Heart left ventricle (tissue), 16 donors: Measurements from ENCODE around the gene SMARCD3. TPM values are rescaled to one million over a fixed set of nuclear protein-coding genes. Genes with fewer than 3 reads are reported as not detected.

Experiments used
- ATAC-seq, 4 donors: fragments of 200-7000 bp; cut with Tn5 transposase; one replicate each; pipeline ENCODE4 v1.9.1; 2020 to 2022; ENCODE audit warnings: moderate library complexity in 4 of 4, mild to moderate bottlenecking in 3 of 4, moderate number of reproducible peaks in 1 of 4
- DNase-seq, 5 donors: peaks; one replicate each; pipeline ENCODE4 v3.0.0-alpha.2; 2020
- H3K27ac ChIP-seq, 12 donors: fragments of 200-600 bp; sonication (generic) in 4 of 12; one replicate each; pipeline versions ENCODE4 v1.5.0 to v1.8.0; 2016 to 2022; ENCODE audit warnings: mild to moderate bottlenecking in 2 of 12
- H3K27me3 ChIP-seq, 9 donors: fragments of 200-600 bp; sonication (generic) in 2 of 9; one replicate each; pipeline versions ENCODE4 v1.5.1 to v1.8.0; 2016 to 2022; ENCODE audit warnings: mild to moderate bottlenecking in 3 of 9
- H3K36me3 ChIP-seq, 9 donors: fragments of 200-600 bp; sonication (generic) in 2 of 9; one replicate each; pipeline versions ENCODE4 v1.5.0 to v1.8.0; 2018 to 2022; ENCODE audit warnings: mild to moderate bottlenecking in 2 of 9
- H3K4me1 ChIP-seq, 12 donors: fragments of 200-600 bp; sonication (generic) in 4 of 12; one replicate each; pipeline versions ENCODE4 v1.5.0 to v1.8.0; 2016 to 2022; ENCODE audit warnings: mild to moderate bottlenecking in 3 of 12
- H3K4me3 ChIP-seq, 12 donors: fragments of 200-600 bp; sonication (generic) in 4 of 12; one replicate each; pipeline versions ENCODE4 v1.5.0 to v1.8.0; 2017 to 2022; ENCODE audit warnings: mild to moderate bottlenecking in 9 of 12, moderate library complexity in 4 of 12
- H3K9me3 ChIP-seq, 12 donors: fragments of 200-600 bp; sonication (generic) in 4 of 12; one replicate each; pipeline versions ENCODE4 v1.5.0 to v1.8.0; 2016 to 2022; ENCODE audit warnings: mild to moderate bottlenecking in 1 of 12
- CTCF ChIP-seq, 12 donors: fragments of 200-600 bp; sonication (generic) in 4 of 12; IDR thresholded peaks; one replicate each; pipeline versions ENCODE4 v1.5.0 to v1.8.0; 2018 to 2022; ENCODE audit warnings: antibody characterized with exemption in 12 of 12, mild to moderate bottlenecking in 5 of 12
- POLR2A ChIP-seq, 2 donors: fragments of 450-650 bp; IDR thresholded peaks; one replicate each; pipeline ENCODE4 v1.6.1; 2017; ENCODE audit warnings: antibody characterized with exemption in 2 of 2, mild to moderate bottlenecking in 2 of 2, moderate library complexity in 2 of 2
- WGBS, 4 donors: extraction: QIAGEN DNeasy Blood & Tissue Kit in 2 of 4; methylation state at CpG; one replicate each; pipeline versions ENCODE4 v1.1.5 to v1.1.7; 2013 to 2018; 5-methylcytosine and 5-hydroxymethylcytosine counted together
- intact Hi-C, 10 donors: fragments of 100-400 bp; cut with DNase I; formaldehyde crosslinking; loops; one replicate each; pipeline versions ENCODE4 v1.11.1 to v1.14.2; 2022
- polyA plus RNA-seq, 2 donors: library from polyadenylated mRNA; stranded (reverse); fragments of 200-250 nt; gene quantifications; one replicate each; pipeline ENCODE4 v1.2.3, GENCODE V29; 2013
- total RNA-seq, 9 donors: library from RNA; depleted of rRNA in 2 of 9; stranded (reverse); fragments of >200 nt in 2 of 9; fragmentation: NEBNext Ultra II Directional in 3 of 9; extraction: Animal tissue kit (Norgen Biotek cat#: 25700) in 3 of 9; gene quantifications; one replicate each; pipeline versions ENCODE4 v1.1.0 to v1.2.4, GENCODE V29; 2016 to 2023
- donor health status: ischemic (EF 13 %, LVEDD 7.1; RV severe dilation, severe dysfunction).
- donor health status: healthy with polysubstance abuse.
- donor health status: DM: no; HTN: yes; CAD: no.
- donor health status: DM: no; HTN: no; CAD: no.
- donor health status: ischemic (EF 25% LVEDD 6.9; RV normal size, moderate dysfunction).
- donor health status: ischemic (EF 25% LVEDD 5.7; RV mildly dilated, moderate dysfunction).
- donor health status: healthy.
- donor health status: DM: yes; HTN: yes; CAD: no.
- donor health status: ischemic (EF 35%, LVEDD 5.7; RV mildly dilated, moderate dysfunction).
- donor health status: nonischemic (EF 11% LVEDD 7.7; RV severe dilation, severe dysfunction).
- donor health status: DM: yes; HTN: yes; CAD: no.
- donor health status: PGD.
- donor health status: ischemic (EF 29% LVEDD 5.4; RV normal size, mild dysfunction).
- donor health status: nonischemic (EF 23%, LVEDD 6.1; RV moderate dilation, normal function).

Gene SMARCD3
- total and polyA plus RNA-seq, 11 donors: 59.7 to 108 (median 92.2) TPM

GRCh38 chr7:151255390-151255789, 6.9 kb upstream of the SMARCD3 start:
- peak in 1 of 5 donors; percentile 23 for DNase-seq
- no peak for ATAC-seq
- peaks cover 0 to 25% (median 0%) of the 10 kb centered on the region in 9 donors for H3K27me3 ChIP-seq
- no peaks in the 10 kb centered on the region for H3K36me3 ChIP-seq
- intact Hi-C loops: no loop called here
- H3K4me1 ChIP-seq: peaks cover 0 to 43% (median 19%) of the 10 kb centered on the region in 12 donors
- no peak overlapping the region for H3K4me3 ChIP-seq
- H3K9me3 ChIP-seq: no peaks in the 10 kb centered on the region
- TF ChIP-seq CTCF (IDR thresholded peaks at IDR 0.05): no peak
- no peak for TF ChIP-seq POLR2A (IDR thresholded peaks at IDR 0.05)
- 61 to 76% (median 67%) methylated on average over 7 of the region's 7 CpGs for WGBS, 4 donors
- H3K27ac ChIP-seq: no peak overlapping the region

GRCh38 chr7:151254851-151255250, 6.4 kb upstream of the SMARCD3 start:
- no peak overlapping the region for H3K4me3 ChIP-seq
- intact Hi-C loops: no loop called here
- peak overlapping the region in 5 of 12 donors; percentile 35 to 99 (median 38) for H3K27ac ChIP-seq
- WGBS, 4 donors: 88 to 90% (median 89%) methylated on average over 11 of the region's 11 CpGs
- DNase-seq (peak in 1 of 5 donors; percentile 30), ATAC-seq (no peak)
- H3K9me3 ChIP-seq: no peaks in the 10 kb centered on the region
- no peak for TF ChIP-seq POLR2A (IDR thresholded peaks at IDR 0.05)
- no peak for TF ChIP-seq CTCF (IDR thresholded peaks at IDR 0.05)
- H3K27me3 ChIP-seq: peaks cover 0 to 25% (median 0%) of the 10 kb centered on the region in 9 donors
- H3K36me3 ChIP-seq: no peaks in the 10 kb centered on the region
- H3K4me1 ChIP-seq: peaks cover 0 to 48% (median 25%) of the 10 kb centered on the region in 12 donors

GRCh38 chr7:151254316-151254715, 5.8 kb upstream of the SMARCD3 start:
- 43 to 57% (median 51%) methylated on average over 3 to 7 of the region's 7 CpGs for WGBS, 4 donors
- TF ChIP-seq CTCF (IDR thresholded peaks at IDR 0.05) (no peak), POLR2A (IDR thresholded peaks at IDR 0.05) (no peak)
- ATAC-seq: peak; percentile 11 to 47 (median 31)

GRCh38 chr7:151252961-151253711, 4.6 kb upstream of the SMARCD3 start:
- DNase-seq: peak in 1 of 5 donors; percentile 34
- Histone ChIP-seq H3K9me3 (no peaks in the 10 kb centered on the region), H3K27me3 (peaks cover 0 to 28% (median 0%) of the 10 kb centered on the region in 9 donors), H3K36me3 (no peaks in the 10 kb centered on the region), H3K4me3 (peak overlapping the region in 7 of 12 donors; percentile 65 to 88 (median 76)), H3K27ac (peak overlapping the region in 9 of 12 donors; percentile 95 to 100 (median 98)), H3K4me1 (peaks cover 0 to 63% (median 35%) of the 10 kb centered on the region in 12 donors)
- intact Hi-C loops: no loop called here
- TF ChIP-seq CTCF (IDR thresholded peaks at IDR 0.05) (no peak), POLR2A (IDR thresholded peaks at IDR 0.05) (no peak)
- no peak for ATAC-seq
- WGBS, 4 donors: 53 to 68% (median 63%) methylated on average over 15 to 17 of the region's 17 CpGs

More at GRCh38 chr7:151254316-151254715, 5.8 kb upstream of the SMARCD3 start:
- no peak overlapping the region for H3K4me3 ChIP-seq
- H3K4me1 ChIP-seq: peaks cover 0 to 53% (median 30%) of the 10 kb centered on the region in 12 donors
- intact Hi-C loops: no loop called here
- H3K27me3 ChIP-seq: peaks cover 0 to 25% (median 0%) of the 10 kb centered on the region in 9 donors
- H3K27ac ChIP-seq: peak overlapping the region in 7 of 12 donors; percentile 5 to 99 (median 38)
- no peaks in the 10 kb centered on the region for H3K36me3 ChIP-seq
- no peaks in the 10 kb centered on the region for H3K9me3 ChIP-seq
- DNase-seq: peak in 2 of 5 donors; percentile 54 to 69
